GM12878 (cell line): ENCODE measurements around the gene PKM. TPM values are rescaled to one million over a fixed set of nuclear protein-coding genes. Genes with fewer than 3 reads are reported as not detected.

Source experiments
- ATAC-seq: fragments of 200-7000 bp; cut with Tn5 transposase; 3 replicates; pipeline ENCODE4 v1.9.1; 2020; ENCODE audit warnings: mild to moderate bottlenecking, moderate library complexity
- BruUV-seq: library from RNA; stranded (reverse); fragments of 400-500 nt; replicated peaks from 2 replicates; lab custom pipeline; 2021; lab: Mats Ljungman, UMichigan
- CTCF ChIA-PET: fragments of 300-600 bp; sonication (Branson Sonifier 250); formaldehyde crosslinking; extraction: SDS; loops from one replicate; lab custom pipeline; 2021; ENCODE audit warnings: inconsistent platforms; lab: Yijun Ruan, JAX
- POLR2A ChIA-PET: fragments of 350-600 bp; formaldehyde crosslinking; extraction: SDS; loops from one replicate; lab custom pipeline; 2021; ENCODE audit warnings: inconsistent platforms; lab: Charles Lee
- RAD21 ChIA-PET: fragments of 300-600 bp; sonication (Branson Sonifier 250); formaldehyde crosslinking; loops from one replicate; lab custom pipeline; 2023; ENCODE audit warnings: antibody characterized with exemption; ENCODE audit not compliant: unreplicated experiment; lab: Charles Lee
- SMC1A ChIA-PET: fragments of 300-600 bp; sonication (Branson Sonifier 250); formaldehyde crosslinking; loops from one replicate; lab custom pipeline; 2023; ENCODE audit not compliant: unreplicated experiment, uncharacterized antibody; lab: Charles Lee
- DNase-seq: peaks from one replicate; pipeline ENCODE4 v3.0.0-alpha.2; 2011; ENCODE audit warnings: low read depth, low spot score
- FAIRE-seq: peaks from 3 replicates; lab custom pipeline; 2011; peaks lifted over from hg19 to GRCh38; lab: Jason Lieb, UNC
- H2AFZ ChIP-seq: 2 replicates; pipeline ENCODE4 v1.6.0; 2011; ENCODE audit warnings: low read depth, low read length, control low read depth; ENCODE audit not compliant: control insufficient read depth
- H3K27ac ChIP-seq: 2 replicates; pipeline ENCODE4 v1.5.1; 2011; ENCODE audit warnings: control low read depth; ENCODE audit not compliant: control insufficient read depth, insufficient read depth
- H3K27me3 ChIP-seq, 2 experiments: replicated peaks in 1 of 2; 2 replicates each; pipeline versions ENCODE4 v1.6.0 to v1.6.1; 2011; ENCODE audit warnings: low read length in 1 of 2; ENCODE audit not compliant: control insufficient read depth in 2 of 2, insufficient read depth in 2 of 2
- H3K36me3 ChIP-seq, 2 experiments: 2 replicates each; pipeline ENCODE4 v1.5.1; 2011; ENCODE audit warnings: low read length in 1 of 2; ENCODE audit not compliant: control insufficient read depth in 2 of 2, insufficient read depth in 2 of 2
- H3K4me1 ChIP-seq: 2 replicates; pipeline ENCODE4 v1.6.1; 2011; ENCODE audit warnings: mild to moderate bottlenecking, low read length, moderate library complexity, mixed read lengths; ENCODE audit not compliant: control insufficient read depth, insufficient read depth
- H3K4me2 ChIP-seq: 2 replicates; pipeline ENCODE4 v1.6.0; 2011; ENCODE audit warnings: control low read depth; ENCODE audit not compliant: control insufficient read depth, insufficient read depth
- H3K4me3 ChIP-seq: fragments of 200-600 bp; sonication (generic); 2 replicates; pipeline ENCODE4 v1.5.1; 2016
- H3K79me2 ChIP-seq: 2 replicates; pipeline ENCODE4 v1.6.0; 2011; ENCODE audit warnings: low read length; ENCODE audit not compliant: control insufficient read depth, insufficient read depth
- H3K9ac ChIP-seq: 2 replicates; pipeline ENCODE4 v1.8.0; 2011; ENCODE audit warnings: low read length, control low read depth, mixed read lengths; ENCODE audit not compliant: control insufficient read depth, insufficient read depth
- H3K9me3 ChIP-seq: replicated peaks from 3 replicates; pipeline ENCODE4 v1.5.1; 2011; ENCODE audit warnings: mild to moderate bottlenecking, low read length; ENCODE audit not compliant: control insufficient read depth, insufficient read depth
- H4K20me1 ChIP-seq: 2 replicates; pipeline ENCODE4 v1.6.0; 2011; ENCODE audit not compliant: control insufficient read depth, insufficient read depth
- EP300 ChIP-seq, 2 experiments: fragments of 150-350 bp in 1 of 2; IDR thresholded peaks; 2 replicates each; pipeline ENCODE4 v1.6.1; 2011 to 2012; ENCODE audit warnings: low read depth in 2 of 2, low read length in 2 of 2, borderline replicate concordance in 1 of 2, improper control_type of control experiment in 1 of 2, inconsistent platforms in 1 of 2; ENCODE audit not compliant: control insufficient read depth in 1 of 2
- KAT2A ChIP-seq: conservative IDR thresholded peaks from 2 replicates; pipeline ENCODE4 v1.6.1; 2011; ENCODE audit warnings: low read depth, low read length; ENCODE audit not compliant: control insufficient read depth
- SUZ12 ChIP-seq: fragments of 200-600 bp; sonication (generic); IDR thresholded peaks from one replicate; pipeline ENCODE4 v1.6.1; 2018; ENCODE audit warnings: antibody characterized with exemption, mild to moderate bottlenecking; ENCODE audit not compliant: unreplicated experiment
- TCF12 ChIP-seq: IDR thresholded peaks from 2 replicates; pipeline ENCODE4 v1.6.1; 2011; ENCODE audit warnings: low read depth, mild to moderate bottlenecking, low read length
- WGBS: methylation state at CpG from one replicate; pipeline ENCODE4 v1.1.6; 2016; ENCODE audit warnings: low lambda C conversion rate; ENCODE audit not compliant: insufficient replicate concordance, insufficient coverage; ENCODE audit errors: missing lambda C conversion rate; 5-methylcytosine and 5-hydroxymethylcytosine counted together
- in situ Hi-C: fragments of 300-500 bp; cut with MboI; formaldehyde crosslinking; loops from 9 replicates; pipeline ENCODE4 v1.14.3; 2018; ENCODE audit warnings: mixed read lengths
- intact Hi-C: fragments of 100-400 bp; cut with micrococcal nuclease; formaldehyde crosslinking; loops from one replicate; pipeline ENCODE4 v1.14.2; 2022; ENCODE audit not compliant: unreplicated experiment
- polyA plus RNA-seq, 11 experiments: library from polyadenylated mRNA; depleted of rRNA in 4 of 11; unstranded in 6 of 11; stranded (reverse) in 5 of 11; fragments of >200 nt; fragmentation: Nextera tagmentation in 4 of 11; fragmentation: Illumina TruSeq in 1 of 11; extraction: Ambion mirVana in 4 of 11; extraction: Trizol in 1 of 11; gene quantifications; 1 replicate in 1 of 11; 2 replicates in 10 of 11; pipeline versions ENCODE4 v1.2.1 to v1.2.3, GENCODE V29; 2011 to 2016; ENCODE audit warnings: inconsistent platforms in 2 of 11, missing spikeins in 2 of 11, low read depth in 1 of 11
- total RNA-seq, 4 experiments: library from RNA; depleted of rRNA in 3 of 4; stranded (reverse); fragments of >200 nt in 3 of 4; fragmentation: Illumina TruSeq in 1 of 4; extraction: Trizol in 1 of 4; gene quantifications; 2 replicates each; pipeline versions ENCODE4 v1.2.1 to v1.2.3, GENCODE V29; 2013 to 2021
- TF ChIP-seq, protein P1 (sequence below): fragments of 450-650 bp; IDR thresholded peaks from 2 replicates; pipeline ENCODE4 v1.6.1; 2017; ENCODE audit warnings: low read depth, mild to moderate bottlenecking, moderate library complexity

Gene PKM
- total and polyA plus RNA-seq, 10 of the 15 experiments (the other 5 are each of a cell fraction or from before 2014, with no cell fraction given): 491 to 2,011 (median 1,433) TPM

DNA sequence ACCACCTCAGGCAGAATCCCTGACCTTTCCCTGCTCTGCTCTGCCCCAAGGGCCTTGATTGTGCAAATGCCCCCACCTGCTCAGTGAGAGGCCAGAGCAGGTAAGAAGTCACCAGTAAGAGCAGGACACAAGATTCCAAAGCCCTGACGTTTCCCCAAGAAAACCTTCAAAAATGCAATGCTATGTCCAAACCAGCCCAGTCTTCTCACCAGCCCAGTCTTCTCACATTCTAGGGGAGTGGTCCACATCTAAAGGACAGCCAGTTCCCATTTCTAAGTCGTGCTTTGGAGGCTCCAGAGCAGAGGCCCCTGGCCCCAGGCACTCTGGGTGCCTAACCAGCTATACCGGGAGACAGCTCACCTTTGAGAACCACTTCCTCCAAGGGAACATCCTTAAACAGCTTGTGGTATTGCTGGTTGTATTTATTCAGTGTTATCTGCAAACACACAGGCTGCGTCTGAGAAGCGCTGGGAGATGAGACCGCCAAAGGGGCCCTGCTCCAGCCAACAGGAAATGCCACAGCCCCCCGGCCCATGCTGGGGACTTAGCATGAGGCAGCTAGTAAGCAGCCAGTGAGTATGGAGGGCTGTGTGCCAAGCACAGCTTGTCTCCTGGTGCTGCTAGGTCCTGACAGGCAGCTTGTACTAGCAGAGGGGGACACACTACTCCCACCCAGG, 62.7 kb downstream of the PKM start:
- no peak overlapping the region for H3K4me2 ChIP-seq
- WGBS: 8% methylated on average over 7 of the region's 7 CpGs
- FAIRE-seq (no peak), DNase-seq (no peak), ATAC-seq (peak; percentile 41)
- no peak overlapping the region for H2AFZ ChIP-seq
- CTCF ChIA-PET: no interaction called here
- H3K79me2 ChIP-seq: no peaks in the 10 kb centered on the region
- no peak overlapping the region for H3K27ac ChIP-seq
- no TSS peak for BruUV-seq
- in situ Hi-C loops: no loop called here
- TF ChIP-seq SUZ12 (no peak), EP300 (IDR thresholded peaks at IDR 0.05; ENCODE audit: borderline replicate concordance in 1 of 2, control insufficient read depth in 1 of 2, low read depth in 2 of 2, low read length in 2 of 2) (no peak), KAT2A (no peak), TCF12 (no peak)
- TF ChIP-seq, protein P1, sequence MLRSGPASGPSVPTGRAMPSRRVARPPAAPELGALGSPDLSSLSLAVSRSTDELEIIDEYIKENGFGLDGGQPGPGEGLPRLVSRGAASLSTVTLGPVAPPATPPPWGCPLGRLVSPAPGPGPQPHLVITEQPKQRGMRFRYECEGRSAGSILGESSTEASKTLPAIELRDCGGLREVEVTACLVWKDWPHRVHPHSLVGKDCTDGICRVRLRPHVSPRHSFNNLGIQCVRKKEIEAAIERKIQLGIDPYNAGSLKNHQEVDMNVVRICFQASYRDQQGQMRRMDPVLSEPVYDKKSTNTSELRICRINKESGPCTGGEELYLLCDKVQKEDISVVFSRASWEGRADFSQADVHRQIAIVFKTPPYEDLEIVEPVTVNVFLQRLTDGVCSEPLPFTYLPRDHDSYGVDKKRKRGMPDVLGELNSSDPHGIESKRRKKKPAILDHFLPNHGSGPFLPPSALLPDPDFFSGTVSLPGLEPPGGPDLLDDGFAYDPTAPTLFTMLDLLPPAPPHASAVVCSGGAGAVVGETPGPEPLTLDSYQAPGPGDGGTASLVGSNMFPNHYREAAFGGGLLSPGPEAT: no peak
- H3K4me3 ChIP-seq: no peak overlapping the region
- RAD21 ChIA-PET: interaction anchor here (0.6 kb wide), 1 partner anchor 425 kb away, joined by 3 read pairs; no protein-coding TSS in a partner anchor
- SMC1A ChIA-PET: no interaction called here
- no peaks in the 10 kb centered on the region for H3K9me3 ChIP-seq
- POLR2A ChIA-PET: interaction anchor here (0.6 kb wide), 1 partner anchor 69 kb away, joined by 6 read pairs; no protein-coding TSS in a partner anchor
- intact Hi-C loops: no loop called here
- H3K4me1 ChIP-seq: no peaks in the 10 kb centered on the region
- H3K9ac ChIP-seq: no peak overlapping the region
- peaks cover 0 to 2% of the 10 kb centered on the region in 2 experiments; a peak in 2 of 4 replicates for H3K27me3 ChIP-seq
- no peaks in the 10 kb centered on the region for H3K36me3 ChIP-seq
- H4K20me1 ChIP-seq: no peaks in the 10 kb centered on the region
